Stimulated activated CD4-positive, alpha-beta T cell treated with anti-CD3 and anti-CD28 coated beads, Interleukin-4, amount 100 ng/mL, for 4 hours (primary cell): Measurements from ENCODE around the gene USP12.

Experiments used
- DNase-seq, 2 experiments: peaks; one replicate each; pipeline ENCODE4 v3.0.0-alpha.2; 2020

Gene USP12

GRCh38 chr13:27182844-27183497, 11.4 kb upstream of the USP12 start:
- no peak for DNase-seq

GRCh38 chr13:27182054-27182453, 10.4 kb upstream of the USP12 start:
- DNase-seq, result no peak

- no peak for DNase-seq
These were observed 6.2 kb upstream of the USP12 start for GRCh38 chr13:27177852-27178251.

GRCh38 chr13:27176470-27177410, 5.1 kb upstream of the USP12 start:
- no peak for DNase-seq

- DNase-seq, result no peak
These were observed 3.3 kb upstream of the USP12 start for GRCh38 chr13:27174766-27175455.

GRCh38 chr13:27172495-27172842, 858 bp upstream of the USP12 start:
- no peak for DNase-seq

GRCh38 chr13:27171827-27172494, 350 bp upstream of the USP12 start:
- peak; percentile 88 for DNase-seq

- DNase-seq, result peak; percentile 26 to 34
These were observed 931 bp downstream of the USP12 start for GRCh38 chr13:27170516-27171243.

- no peak for DNase-seq
These were observed 1.4 kb downstream of the USP12 start for GRCh38 chr13:27170221-27170515.

- no peak for DNase-seq
These were observed 2.5 kb downstream of the USP12 start for GRCh38 chr13:27168906-27169657.

GRCh38 chr13:27168086-27168485, 3.5 kb downstream of the USP12 start:
- DNase-seq, result no peak

GRCh38 chr13:27166313-27166712, 5.3 kb downstream of the USP12 start:
- no peak for DNase-seq

GRCh38 chr13:27161980-27162379, 9.6 kb downstream of the USP12 start:
- no peak for DNase-seq

GRCh38 chr13:27161423-27161822, 10.2 kb downstream of the USP12 start:
- DNase-seq, result no peak

GRCh38 chr13:27160657-27161295, 10.8 kb downstream of the USP12 start:
- DNase-seq, result no peak

- DNase-seq, result no peak
These were observed 11.6 kb downstream of the USP12 start for GRCh38 chr13:27159806-27160563.

- no peak for DNase-seq
These were observed 13.3 kb downstream of the USP12 start for GRCh38 chr13:27158335-27158734.

- DNase-seq, result no peak
These were observed 19.6 kb downstream of the USP12 start for GRCh38 chr13:27151798-27152599.

- no peak for DNase-seq
These were observed 21.9 kb downstream of the USP12 start for GRCh38 chr13:27149702-27150101.

GRCh38 chr13:27148900-27149299, 22.7 kb downstream of the USP12 start:
- DNase-seq, result no peak
